Hindlimb muscle (tissue), 1 donor: ENCODE data around the gene CTCFL. TPM values are rescaled to one million over a fixed set of nuclear protein-coding genes. Genes with fewer than 3 reads are reported as not detected.
A peak's percentile ranks its signal among the peaks of the same experiment; 100 is the strongest.
"Not testable (repeated sequence)": the region's sequence is repeated elsewhere in the genome, so short reads cannot be mapped to it uniquely, and the experiment has no call there.

Source experiments
- DNase-seq: peaks from one replicate; pipeline ENCODE4 v3.0.0-alpha.2; 2013
- polyA plus RNA-seq: library from polyadenylated mRNA; unstranded; fragments of 120-200 nt; gene quantifications from one replicate; pipeline ENCODE4 v1.2.1, GENCODE V29; 2013; ENCODE audit not compliant: insufficient read length

CTCFL gene
- polyA plus RNA-seq, 1 donor: 0.21 TPM

- no peak for DNase-seq
Measured at GRCh38 chr20:57536120-57536708, 11.3 kb upstream of the CTCFL start.

DNA sequence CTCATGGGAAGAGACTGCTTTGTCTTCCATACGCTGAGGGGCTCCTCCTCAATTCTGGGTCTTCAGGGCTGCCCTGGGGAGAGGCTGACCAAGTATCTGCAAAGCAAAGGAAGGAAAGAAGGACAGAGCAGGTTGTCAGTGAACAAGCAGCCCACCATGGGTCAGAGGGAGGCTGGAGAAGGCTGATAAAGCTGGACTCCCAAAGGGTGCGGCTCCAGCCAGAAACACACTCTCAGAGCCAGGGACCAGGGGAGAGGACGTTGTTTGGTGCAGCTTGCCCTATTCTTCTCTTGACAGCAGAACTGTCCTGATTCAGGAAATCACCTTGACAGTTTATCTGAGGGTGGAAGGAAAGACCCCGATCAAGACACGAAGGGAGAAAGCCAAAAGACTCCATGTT lies 10.4 kb upstream of the CTCFL start:
- DNase-seq: no peak

GRCh38 chr20:57532104-57532503 lies 7.2 kb upstream of the CTCFL start:
- no peak for DNase-seq

- no peak for DNase-seq
Measured at GRCh38 chr20:57530327-57530981, 5.5 kb upstream of the CTCFL start.

DNA sequence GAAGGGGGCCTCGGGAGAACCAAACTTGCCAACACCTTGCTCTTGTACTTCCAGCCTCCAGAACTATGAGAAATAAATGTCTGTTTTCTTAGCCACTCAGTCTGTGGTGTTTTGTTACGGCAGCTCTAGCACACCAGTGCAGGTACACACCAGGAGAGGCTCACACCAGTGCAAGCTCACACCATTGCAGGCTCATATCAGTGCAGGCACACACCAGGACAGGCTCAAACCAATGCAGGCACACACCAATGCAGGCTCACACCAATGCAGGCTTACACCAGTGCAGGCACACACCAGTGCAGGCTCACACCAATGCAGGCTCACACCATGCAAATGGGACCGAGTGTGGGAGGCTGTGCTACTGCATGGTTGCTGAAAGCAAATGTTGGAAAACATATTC lies 4.9 kb upstream of the CTCFL start:
- DNase-seq: no peak

GRCh38 chr20:57529160-57529585 lies 4.2 kb upstream of the CTCFL start:
- no peak for DNase-seq

- no peak for DNase-seq
Measured at GRCh38 chr20:57528148-57528547, 3.2 kb upstream of the CTCFL start.

- DNase-seq: no peak
Measured at GRCh38 chr20:57527728-57528127, 2.8 kb upstream of the CTCFL start.

DNA sequence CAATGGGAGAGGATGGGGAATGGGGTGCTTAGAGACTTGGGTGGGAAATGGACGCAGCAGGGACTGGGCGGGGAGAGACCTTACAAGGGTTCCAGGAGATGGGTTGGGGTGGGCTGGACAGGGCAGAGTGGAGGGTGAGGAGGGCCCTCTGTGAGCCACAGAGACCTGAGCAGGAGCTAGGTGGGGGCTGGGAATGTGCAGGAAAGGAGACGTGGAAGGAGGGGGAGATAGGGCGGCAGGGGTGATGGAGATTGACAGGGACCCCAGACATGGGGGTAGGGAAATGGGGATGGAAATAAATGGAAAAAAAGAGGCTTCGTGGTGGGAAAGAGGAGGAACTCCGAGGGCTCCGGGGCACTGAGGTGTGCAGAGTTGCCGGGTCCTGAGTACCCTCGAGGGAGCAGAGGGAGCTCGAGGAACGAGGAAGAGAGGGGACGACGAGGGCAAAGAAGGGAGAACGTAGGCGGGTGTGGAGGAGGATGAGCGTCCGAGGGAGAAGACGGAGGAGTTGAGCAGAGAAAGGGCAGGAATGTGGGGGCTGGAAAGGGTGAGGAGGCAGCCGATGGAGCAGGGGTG lies 2.0 kb upstream of the CTCFL start:
- DNase-seq: no peak

- no peak for DNase-seq
Measured at GRCh38 chr20:57526087-57526884, 1.3 kb upstream of the CTCFL start.

DNA sequence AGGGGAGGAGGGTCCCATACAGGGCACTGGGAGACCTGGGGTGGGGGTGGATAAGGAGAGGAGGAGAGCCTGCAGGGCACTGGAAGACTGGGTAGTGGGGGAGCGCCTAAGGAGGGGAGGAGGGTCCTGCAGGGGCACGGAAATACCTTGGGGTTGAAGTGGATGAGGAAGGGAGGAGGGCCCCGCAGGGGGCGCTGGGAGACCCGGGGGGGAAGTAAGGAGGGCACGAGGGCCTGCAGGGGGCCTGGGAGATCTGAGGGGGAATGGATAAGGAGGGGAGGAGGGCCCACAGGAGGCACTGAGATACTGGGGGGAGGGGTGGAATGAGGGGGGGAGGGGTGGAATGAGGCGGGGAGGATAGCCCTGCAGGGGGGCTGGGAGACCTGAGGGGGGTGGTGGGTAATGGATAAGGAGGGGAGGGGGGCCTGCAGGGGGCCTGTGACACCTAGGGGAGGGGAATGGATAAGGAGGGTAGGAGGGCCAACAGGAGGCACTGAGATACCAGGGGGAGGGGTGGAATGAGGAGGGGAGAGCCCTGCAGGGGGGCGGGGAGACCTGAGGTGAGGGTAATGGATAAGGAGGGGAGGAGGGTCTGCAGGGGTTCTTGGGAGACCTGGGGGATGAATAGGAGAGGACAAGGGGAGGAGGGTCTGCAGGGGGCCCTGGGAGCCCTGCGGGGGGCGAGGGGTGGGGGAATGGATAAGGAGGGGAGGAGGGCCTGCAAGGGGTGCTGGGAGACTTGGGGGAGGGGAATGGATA lies 567 bp upstream of the CTCFL start:
- DNase-seq: no peak

GRCh38 chr20:57523782-57524181 lies 1.2 kb downstream of the CTCFL start:
- DNase-seq: no peak

DNA sequence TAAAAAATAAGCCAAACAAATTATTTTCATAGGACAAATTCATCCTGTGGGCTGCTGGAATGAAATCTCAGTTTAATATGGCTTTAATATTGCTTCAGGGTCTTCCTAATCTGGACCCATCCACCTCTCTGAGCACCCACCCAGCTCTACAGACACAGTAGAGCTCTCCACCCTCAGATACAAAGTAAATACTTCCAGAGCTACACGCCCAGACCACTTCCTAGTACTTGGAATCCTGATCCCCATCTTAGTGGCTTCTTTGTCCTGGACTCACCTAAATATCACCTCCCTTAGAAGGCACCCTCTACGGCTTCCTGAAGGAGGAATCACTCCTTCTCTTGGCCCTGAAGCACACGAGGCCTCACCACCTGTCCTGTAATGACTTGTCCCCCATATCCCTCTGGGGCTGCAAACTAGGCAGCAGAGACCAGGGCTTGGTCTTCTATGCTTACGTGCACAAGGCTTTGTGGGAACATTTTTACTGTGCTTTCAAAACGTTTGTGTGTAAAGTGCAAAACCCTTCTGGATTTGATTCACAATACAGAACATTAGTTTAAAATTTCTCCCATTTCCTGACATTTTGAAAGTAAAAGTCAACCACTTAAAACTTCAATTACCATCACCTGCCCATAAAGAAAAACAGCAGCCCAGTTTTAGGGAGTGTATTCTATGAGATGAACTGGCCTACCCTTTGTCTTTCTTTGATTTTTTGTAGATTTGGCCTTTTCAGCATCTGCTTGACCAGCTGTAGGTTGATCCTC lies 2.4 kb downstream of the CTCFL start:
- no peak for DNase-seq

DNA sequence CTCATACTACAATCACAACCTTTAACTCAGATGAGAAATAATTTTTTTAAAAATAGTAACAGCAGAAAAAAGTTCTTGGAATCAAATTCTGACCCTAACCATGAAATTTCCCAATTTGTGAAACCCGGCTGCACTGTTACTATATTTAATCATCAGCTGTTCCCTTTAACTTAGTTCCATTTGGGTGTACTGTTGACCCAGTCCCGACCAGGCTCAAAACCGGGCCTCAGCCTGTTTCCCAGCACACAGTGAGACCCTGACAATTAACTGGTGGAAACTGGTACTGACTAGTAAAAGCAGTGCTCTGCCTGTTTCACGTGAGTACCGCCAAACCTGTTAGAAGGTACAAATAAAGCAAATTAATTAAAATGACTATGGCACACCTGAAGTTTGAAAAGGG lies 7.0 kb downstream of the CTCFL start:
- DNase-seq: no peak

DNA sequence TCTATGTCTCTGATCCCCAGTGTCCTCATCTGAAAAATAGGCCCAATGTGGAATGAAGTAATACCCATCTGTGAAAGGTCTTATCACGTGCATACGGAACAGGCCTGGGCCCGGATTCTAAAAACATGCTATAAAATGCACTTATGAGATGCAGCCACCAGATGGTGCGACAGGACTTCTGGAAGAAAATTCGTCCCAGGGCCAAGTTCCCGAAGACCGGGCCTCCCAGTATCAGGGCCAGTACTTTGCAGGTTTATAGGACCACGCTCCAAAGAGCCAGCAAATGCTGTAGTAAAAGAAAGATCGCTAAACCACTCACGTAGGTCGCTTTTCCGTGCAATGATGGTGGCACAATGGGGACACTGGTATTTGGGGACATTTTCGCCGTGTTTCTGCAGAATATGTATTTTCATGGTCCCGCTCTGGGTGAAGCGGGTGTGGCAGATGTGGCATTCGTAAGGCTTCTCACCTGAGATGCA lies 10.6 kb downstream of the CTCFL start:
- DNase-seq: peak; percentile 74

- no peak for DNase-seq
Measured at GRCh38 chr20:57513199-57513598, 11.7 kb downstream of the CTCFL start.

DNA sequence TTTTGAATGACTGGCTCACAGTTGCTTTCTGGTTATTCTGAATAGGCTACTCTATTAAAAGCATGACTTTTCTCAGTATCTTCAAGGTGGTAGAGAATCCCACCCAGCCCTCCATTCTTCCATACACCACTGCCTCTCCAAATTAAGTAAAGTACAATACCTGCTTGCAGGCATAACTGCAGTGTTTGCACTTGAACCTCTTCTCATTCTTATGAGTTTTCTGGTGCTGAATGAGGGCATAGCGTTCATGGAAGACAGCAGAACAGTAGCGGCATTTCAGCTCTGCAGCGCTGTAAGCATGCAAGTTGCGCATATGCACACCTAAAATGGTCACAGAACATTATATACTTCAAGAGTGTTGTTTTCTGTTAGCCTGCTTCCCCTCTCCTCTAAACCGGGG lies 12.5 kb downstream of the CTCFL start:
- DNase-seq: no peak

- not testable (repeated sequence) for DNase-seq
Measured at GRCh38 chr20:57511709-57512108, 13.2 kb downstream of the CTCFL start.

- DNase-seq: no peak
Measured at GRCh38 chr20:57509665-57510237, 15.2 kb downstream of the CTCFL start.

GRCh38 chr20:57508831-57509230 lies 16.1 kb downstream of the CTCFL start:
- DNase-seq: no peak

GRCh38 chr20:57508381-57508780 lies 16.6 kb downstream of the CTCFL start:
- no peak for DNase-seq
